Suprapubic skin (tissue), 4 donors: ENCODE data around the gene PRKAG2. TPM values are rescaled to one million over a fixed set of nuclear protein-coding genes. Genes with fewer than 3 reads are reported as not detected.

Source experiments
- DNase-seq, 2 donors: peaks; one replicate each; pipeline ENCODE4 v3.0.0-alpha.2; 2019; ENCODE audit warnings: low spot score in 2 of 2
- H3K27ac ChIP-seq: fragments of 200-600 bp; sonication (generic); one replicate; pipeline ENCODE4 v1.5.1; 2019
- H3K27me3 ChIP-seq: fragments of 200-600 bp; sonication (generic); one replicate; pipeline ENCODE4 v1.5.1; 2019
- H3K36me3 ChIP-seq: fragments of 200-600 bp; sonication (generic); one replicate; pipeline ENCODE4 v1.5.1; 2019
- H3K4me1 ChIP-seq: fragments of 200-600 bp; sonication (generic); one replicate; pipeline ENCODE4 v1.5.1; 2019
- H3K4me3 ChIP-seq: fragments of 200-600 bp; sonication (generic); one replicate; pipeline ENCODE4 v1.5.1; 2019; ENCODE audit warnings: mild to moderate bottlenecking
- H3K9me3 ChIP-seq: fragments of 200-600 bp; sonication (generic); one replicate; pipeline ENCODE4 v1.5.1; 2019
- CTCF ChIP-seq, 2 donors: fragments of 200-600 bp in 1 of 2; fragments of 450-650 bp in 1 of 2; sonication (generic) in 1 of 2; IDR thresholded peaks; one replicate each; pipeline ENCODE4 v1.5.1; 2016 to 2019; ENCODE audit warnings: antibody characterized with exemption in 2 of 2, mild to moderate bottlenecking in 1 of 2, moderate library complexity in 1 of 2
- EP300 ChIP-seq: sonication (generic); formaldehyde crosslinking; IDR thresholded peaks from one replicate; pipeline ENCODE4 v1.6.1; 2017; ENCODE audit warnings: antibody characterized with exemption
- POLR2A ChIP-seq, 2 donors: fragments of 450-650 bp; IDR thresholded peaks; one replicate each; pipeline ENCODE4 v1.6.1; 2017; ENCODE audit warnings: antibody characterized with exemption in 2 of 2, mild to moderate bottlenecking in 2 of 2, moderate library complexity in 2 of 2
- POLR2AphosphoS5 ChIP-seq, 3 donors: sonication (generic); formaldehyde crosslinking; IDR thresholded peaks; one replicate each; pipeline ENCODE4 v1.6.1; 2017; ENCODE audit warnings: antibody characterized with exemption in 3 of 3
- WGBS: methylation state at CpG from one replicate; pipeline ENCODE4 v1.1.5; 2018; 5-methylcytosine and 5-hydroxymethylcytosine counted together
- total RNA-seq, 4 donors: library from RNA; depleted of rRNA; stranded (reverse); fragments of >200 nt; gene quantifications; one replicate each; pipeline ENCODE4 v1.1.0, GENCODE V29; 2016

PRKAG2 gene
- total RNA-seq, 4 donors from 2014 or later: 16.5 to 40.0 (median 17.3) TPM

GRCh38 chr7:151743481-151743983 is 133.4 kb downstream of the PRKAG2 start:
- Histone ChIP-seq H3K27me3 (no peaks in the 10 kb centered on the region), H3K9me3 (no peaks in the 10 kb centered on the region), H3K4me1 (peaks cover 26% of the 10 kb centered on the region), H3K27ac (no peak overlapping the region), H3K4me3 (no peak overlapping the region), H3K36me3 (no peaks in the 10 kb centered on the region)
- no peak for TF ChIP-seq CTCF (IDR thresholded peaks at IDR 0.05)
- no peak for TF ChIP-seq POLR2AphosphoS5 (IDR thresholded peaks at IDR 0.05)
- no peak for TF ChIP-seq EP300
- no peak for TF ChIP-seq POLR2A (IDR thresholded peaks at IDR 0.05)
- no peak for DNase-seq
- 80% methylated on average over 9 of the region's 10 CpGs for WGBS

DNA sequence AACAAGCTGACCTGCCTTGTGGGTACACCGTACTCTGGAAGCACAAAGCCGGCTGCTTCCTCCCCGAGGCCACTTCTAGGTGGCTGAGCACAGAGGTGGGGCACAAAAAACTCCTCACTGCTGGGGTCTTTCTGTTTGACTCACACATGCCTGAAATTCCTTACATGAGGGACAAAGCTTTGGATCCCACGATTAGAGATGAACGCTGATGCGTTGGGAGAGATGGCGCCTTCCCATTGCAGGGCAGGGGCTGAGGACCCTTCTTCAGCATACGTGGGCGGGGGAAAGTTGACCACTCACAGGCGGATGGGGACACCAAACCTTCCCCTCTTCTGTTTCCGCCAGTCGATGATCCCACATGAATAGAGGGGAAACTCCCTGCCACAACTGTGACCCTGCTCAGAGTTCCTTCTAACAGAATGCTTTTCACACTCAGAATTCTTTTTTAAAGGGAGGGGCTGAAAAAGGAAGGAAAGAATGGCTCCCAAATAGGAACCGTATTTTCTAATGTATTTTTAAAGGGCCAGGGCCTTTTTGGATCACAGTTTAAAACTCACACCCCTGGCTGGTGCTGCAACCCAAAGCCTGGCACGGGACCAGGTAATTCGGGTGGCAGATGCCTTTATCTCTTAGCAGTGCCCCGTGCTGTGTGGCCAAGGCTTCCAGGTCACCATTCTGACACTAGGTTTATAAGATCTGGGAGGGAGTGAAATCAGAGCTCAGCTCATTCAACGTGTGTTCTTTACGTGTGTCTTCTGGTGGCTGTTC is 134.0 kb downstream of the PRKAG2 start:
- no peak overlapping the region for H3K4me3 ChIP-seq
- 62% methylated on average over 18 of the region's 18 CpGs for whole genome bisulfite sequencing
- DNase-seq: no peak
- H3K27ac ChIP-seq: no peak overlapping the region
- H3K9me3 ChIP-seq: no peaks in the 10 kb centered on the region
- no peaks in the 10 kb centered on the region for H3K36me3 ChIP-seq
- H3K4me1 ChIP-seq: peaks cover 26% of the 10 kb centered on the region
- no peaks in the 10 kb centered on the region for H3K27me3 ChIP-seq
- TF ChIP-seq EP300 (no peak), CTCF (IDR thresholded peaks at IDR 0.05) (no peak), POLR2AphosphoS5 (IDR thresholded peaks at IDR 0.05) (no peak), POLR2A (IDR thresholded peaks at IDR 0.05) (no peak)

- no peak for TF ChIP-seq EP300
- no peak for TF ChIP-seq POLR2A (IDR thresholded peaks at IDR 0.05)
- TF ChIP-seq CTCF (IDR thresholded peaks at IDR 0.05): no peak
- TF ChIP-seq POLR2AphosphoS5 (IDR thresholded peaks at IDR 0.05): no peak
- 91% methylated on average over 7 of the region's 7 CpGs for WGBS
- no peaks in the 10 kb centered on the region for H3K9me3 ChIP-seq
- H3K27ac ChIP-seq: no peak overlapping the region
- no peak overlapping the region for H3K4me3 ChIP-seq
- DNase-seq: no peak
- H3K36me3 ChIP-seq: no peaks in the 10 kb centered on the region
- no peaks in the 10 kb centered on the region for H3K27me3 ChIP-seq
- H3K4me1 ChIP-seq: peaks cover 31% of the 10 kb centered on the region
These were observed 135.3 kb downstream of the PRKAG2 start for GRCh38 chr7:151741585-151741984.

- Histone ChIP-seq H3K27me3 (no peaks in the 10 kb centered on the region), H3K27ac (no peak overlapping the region), H3K4me1 (peaks cover 37% of the 10 kb centered on the region), H3K4me3 (no peak overlapping the region), H3K36me3 (no peaks in the 10 kb centered on the region), H3K9me3 (no peaks in the 10 kb centered on the region)
- TF ChIP-seq EP300 (no peak), POLR2AphosphoS5 (IDR thresholded peaks at IDR 0.05) (no peak), CTCF (IDR thresholded peaks at IDR 0.05) (no peak)
- DNase-seq: no peak
- 89% methylated on average over 13 of the region's 16 CpGs for WGBS
These were observed 136.6 kb downstream of the PRKAG2 start for GRCh38 chr7:151740081-151740851.

GRCh38 chr7:151738925-151739324 is 138.0 kb downstream of the PRKAG2 start:
- no peaks in the 10 kb centered on the region for H3K27me3 ChIP-seq
- H3K27ac ChIP-seq: no peak overlapping the region
- 95% methylated on average over 8 of the region's 10 CpGs for whole genome bisulfite sequencing
- no peaks in the 10 kb centered on the region for H3K9me3 ChIP-seq
- no peaks in the 10 kb centered on the region for H3K36me3 ChIP-seq
- no peak for TF ChIP-seq POLR2AphosphoS5 (IDR thresholded peaks at IDR 0.05)
- TF ChIP-seq CTCF (IDR thresholded peaks at IDR 0.05): no peak
- no peak for TF ChIP-seq POLR2A (IDR thresholded peaks at IDR 0.05)
- TF ChIP-seq EP300: no peak
- DNase-seq: no peak
- H3K4me3 ChIP-seq: no peak overlapping the region
- H3K4me1 ChIP-seq: peaks cover 26% of the 10 kb centered on the region
